NCI-H226 (cell line): ENCODE measurements around the gene MUCL1.
"Not testable (repeated sequence)": the region's sequence is repeated elsewhere in the genome, so short reads cannot be mapped to it uniquely, and the experiment has no call there.

ENCODE experiments used
- DNase-seq: peaks from one replicate; pipeline ENCODE4 v3.0.0-alpha.2; 2015

Gene MUCL1, protein sequence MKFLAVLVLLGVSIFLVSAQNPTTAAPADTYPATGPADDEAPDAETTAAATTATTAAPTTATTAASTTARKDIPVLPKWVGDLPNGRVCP

DNA sequence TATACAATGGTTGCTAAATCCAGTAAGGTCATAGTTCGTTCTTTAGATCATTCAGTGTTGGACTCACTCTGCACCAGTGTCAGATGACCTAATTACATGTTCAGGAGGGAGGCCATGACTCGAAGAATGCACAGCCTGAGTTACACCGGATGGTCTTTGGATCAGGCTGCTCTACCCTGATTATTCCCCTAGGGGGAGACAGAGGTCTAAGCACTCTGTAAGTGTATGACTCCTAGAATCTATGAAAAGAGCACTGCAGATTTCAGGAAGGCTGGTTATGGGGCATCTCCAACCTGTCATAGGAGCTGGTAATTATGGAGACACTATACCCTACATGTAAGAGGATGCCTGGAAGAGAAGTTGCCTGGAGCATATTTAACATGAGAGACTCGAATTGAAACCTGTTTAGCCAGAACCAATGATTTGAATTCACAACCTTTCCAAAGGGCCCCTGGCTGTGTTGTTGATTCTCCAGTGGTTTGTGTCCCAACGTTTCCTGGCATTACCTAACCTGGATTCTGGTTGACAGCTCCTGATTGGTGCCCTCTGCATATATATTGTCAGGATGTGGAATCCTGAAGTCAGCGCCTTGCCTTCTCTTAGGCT lies at the start of gene MUCL1:
Gene MUCL1 (plus strand): TSS at position 584 of the 606 bp plus-strand sequence. CDS start 67 bp downstream, outside the sequence.
- DNase-seq: peak; percentile 20

DNA sequence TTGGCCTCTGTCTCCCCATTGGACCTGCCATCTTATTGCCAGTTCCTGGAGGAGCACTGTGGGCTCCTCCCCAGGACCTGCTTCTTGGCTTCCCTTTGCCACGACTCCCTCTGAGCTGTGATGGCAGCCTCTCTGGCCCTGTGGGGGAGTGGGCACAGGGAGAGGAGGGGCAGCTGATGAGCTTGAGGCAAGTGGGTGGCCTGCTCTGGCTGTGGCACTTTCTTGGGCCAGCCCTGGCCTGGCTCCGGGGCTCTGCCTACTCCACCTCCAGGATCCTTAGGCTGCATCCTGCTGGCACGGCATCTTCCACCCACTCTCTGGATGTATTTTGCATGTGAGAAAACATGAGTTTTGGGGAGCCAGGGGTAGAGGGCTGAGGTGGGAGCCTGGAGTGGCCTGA lies 32.6 kb upstream of the MUCL1 start:
- no peak for DNase-seq

DNA sequence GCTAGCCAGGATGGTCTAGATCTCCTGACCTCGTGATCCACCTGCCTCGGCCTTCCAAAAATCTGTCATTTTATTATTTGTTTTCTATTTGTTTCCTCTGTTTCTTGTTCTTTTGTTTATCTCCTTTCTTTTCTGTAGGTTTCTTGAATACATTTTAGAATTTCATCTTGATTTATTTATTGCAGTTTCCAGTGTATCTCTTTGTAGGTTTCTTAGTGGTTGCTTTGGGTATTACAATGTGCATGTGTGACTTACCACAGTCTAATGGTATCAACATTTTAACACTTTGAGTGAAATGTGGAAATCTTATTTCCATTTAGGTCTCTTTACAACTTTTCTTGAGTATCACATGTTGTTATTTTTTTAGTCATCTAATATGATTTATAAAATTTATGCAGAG lies 29.9 kb upstream of the MUCL1 start:
- no peak for DNase-seq

DNA sequence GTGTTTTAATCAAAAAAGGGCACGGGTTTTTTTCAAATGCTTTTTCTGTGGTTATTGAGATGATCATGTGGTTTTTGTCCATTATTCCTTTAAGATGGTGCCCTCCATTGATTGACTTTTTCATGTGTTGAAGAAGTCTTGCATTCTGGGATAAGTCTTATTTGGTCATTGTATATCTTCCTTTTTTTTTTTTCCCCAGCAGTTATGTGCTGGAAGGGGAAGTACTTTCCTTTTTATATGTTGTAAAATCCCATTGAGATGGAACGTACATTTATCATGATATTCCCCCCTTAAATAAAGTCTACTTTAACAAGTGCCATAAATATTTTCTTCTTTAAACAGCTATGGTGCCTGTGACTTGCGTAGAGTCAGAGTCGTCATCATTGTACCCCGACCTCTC lies 24.8 kb upstream of the MUCL1 start:
- DNase-seq: no peak

DNA sequence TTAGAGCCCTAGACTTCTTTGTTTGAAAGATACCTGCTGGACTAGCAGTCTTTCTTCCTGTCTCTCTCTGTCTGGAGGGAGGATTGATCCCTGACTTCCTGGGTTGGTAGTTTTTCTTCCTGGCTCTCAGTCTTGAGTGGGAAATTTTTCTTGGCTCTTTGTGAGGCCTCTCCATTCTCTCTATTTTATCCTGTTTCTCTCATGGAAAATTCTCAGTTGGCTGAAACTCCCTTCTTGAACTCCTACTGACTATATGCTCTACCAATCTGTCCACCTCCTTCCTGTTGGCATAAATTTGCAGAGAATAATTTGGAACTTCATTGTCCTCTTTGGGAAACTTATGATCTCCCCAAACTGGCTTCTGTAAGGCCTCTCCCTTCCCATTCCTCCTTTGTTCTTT lies 24.1 kb upstream of the MUCL1 start:
- no peak for DNase-seq

DNA sequence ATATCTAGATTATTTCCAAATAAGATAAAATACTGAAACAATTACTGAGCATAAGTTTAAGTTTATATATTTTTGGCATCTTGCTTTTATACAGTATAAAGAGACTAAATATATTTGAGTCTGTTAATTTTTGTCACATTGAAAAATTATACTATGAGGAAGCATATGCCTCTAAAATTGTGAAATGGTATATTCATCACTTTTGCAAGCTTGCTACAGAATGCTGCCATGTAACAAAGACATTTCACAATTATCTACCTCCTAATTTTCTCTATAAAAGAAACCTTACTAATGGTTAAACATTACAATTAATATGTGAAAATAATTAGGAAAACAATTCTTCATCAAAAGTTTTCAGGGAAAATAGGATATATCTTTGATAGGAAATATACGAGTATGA lies 22.7 kb upstream of the MUCL1 start:
- no peak for DNase-seq

DNA sequence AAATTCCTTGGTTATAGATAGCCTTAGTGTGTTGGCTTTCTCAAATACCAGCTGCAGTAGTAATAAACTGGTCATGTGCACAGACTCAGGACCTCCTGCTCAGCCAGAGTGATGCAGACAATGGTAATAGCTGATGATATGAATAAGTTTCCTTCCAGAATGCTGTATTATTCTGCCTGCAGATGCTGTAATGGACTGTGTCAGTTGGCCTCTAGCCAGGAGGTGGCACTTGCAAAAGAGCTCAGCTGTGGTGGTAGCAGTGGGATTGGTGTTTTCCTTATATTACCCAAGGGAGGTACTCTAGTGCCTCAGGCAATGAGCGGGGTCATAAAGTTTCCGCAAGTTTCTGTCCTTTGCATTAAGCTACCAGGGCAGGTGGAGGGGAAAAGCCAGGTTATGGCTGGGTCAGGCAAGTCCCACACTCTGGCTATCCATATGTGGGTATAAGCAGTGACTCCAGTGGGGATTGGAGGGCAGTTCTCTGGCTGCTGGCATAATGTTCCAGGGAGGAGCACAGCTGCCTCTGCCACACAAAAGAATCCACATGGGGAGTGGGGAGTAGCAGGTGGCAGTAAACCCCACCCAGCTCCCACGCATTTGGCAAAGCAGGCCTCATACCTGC lies 14.0 kb upstream of the MUCL1 start:
- DNase-seq: no peak

DNA sequence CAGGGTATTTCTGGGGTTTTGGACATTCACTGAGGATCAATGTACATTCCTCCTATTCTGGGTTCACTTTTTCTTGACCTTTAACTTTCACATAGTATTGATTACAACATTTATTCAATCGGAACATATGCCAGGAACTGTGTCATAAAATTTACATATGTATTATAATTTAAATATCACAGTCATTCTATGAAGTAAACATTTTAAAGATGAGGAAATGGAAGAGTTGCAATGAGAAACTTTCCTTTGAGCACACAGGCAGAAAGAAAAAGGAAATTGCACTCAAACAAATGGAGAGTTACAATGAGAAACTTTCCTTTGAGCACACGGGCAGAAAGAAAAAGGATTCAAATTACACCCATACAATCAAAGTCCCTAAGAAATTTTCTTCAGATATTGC lies 3.1 kb downstream of the MUCL1 start:
- no peak for DNase-seq

DNA sequence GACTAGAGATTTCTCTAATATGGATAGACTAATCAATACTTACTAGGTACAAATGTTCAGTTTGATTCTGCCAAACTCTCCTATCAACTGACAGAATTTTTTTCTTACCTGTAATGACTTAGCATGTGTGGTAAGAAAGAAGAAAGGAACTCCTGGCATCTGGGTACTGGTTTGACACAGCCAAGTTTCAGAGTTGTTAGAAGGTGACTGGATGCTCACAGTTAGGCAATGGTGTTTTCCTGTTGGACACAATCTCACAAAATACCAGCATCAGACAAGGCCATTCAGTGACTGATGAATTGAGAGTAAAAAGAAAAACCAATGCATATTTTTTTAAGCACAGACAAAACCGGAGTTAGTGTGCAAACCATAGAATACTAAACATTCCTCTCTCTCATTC lies 4.2 kb downstream of the MUCL1 start:
- no peak for DNase-seq

DNA sequence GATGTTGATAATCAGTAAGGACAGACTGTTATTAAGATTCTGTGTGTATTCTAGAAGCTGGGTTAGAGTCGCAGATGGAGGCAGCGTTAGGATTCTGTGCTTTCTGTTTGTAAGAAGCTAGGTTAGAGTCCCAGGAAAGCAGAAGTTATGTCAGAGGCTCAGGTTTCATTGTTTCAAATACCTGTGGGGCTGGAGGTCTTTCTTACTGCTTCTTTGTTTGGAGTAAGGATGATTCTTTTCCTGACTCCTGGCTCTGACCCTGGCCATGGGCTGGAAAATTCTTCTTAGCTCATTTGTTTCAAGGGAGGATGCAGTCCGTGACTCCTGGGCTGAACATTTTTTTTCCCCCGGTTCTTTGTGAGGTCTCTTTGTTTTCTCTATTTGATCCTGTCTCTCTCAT lies 5.2 kb downstream of the MUCL1 start:
- DNase-seq: no peak

DNA sequence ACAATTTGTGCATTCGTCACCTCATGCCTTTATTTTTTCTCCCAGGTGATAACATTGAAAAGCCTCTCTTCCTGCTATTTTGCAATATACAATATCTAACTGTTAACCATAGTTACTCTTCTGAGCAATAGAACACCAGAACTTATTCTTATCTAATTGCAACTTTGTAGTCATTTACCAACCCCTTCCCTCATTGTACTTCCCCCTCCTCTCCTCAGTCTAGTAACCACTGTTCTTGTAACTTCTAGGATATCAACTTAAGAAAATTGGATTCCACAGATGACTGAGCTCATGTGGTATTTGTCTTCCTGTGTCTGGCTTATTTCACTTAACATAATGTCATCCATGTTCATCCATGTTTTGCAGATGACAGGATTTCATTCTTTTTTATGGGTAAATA lies 7.6 kb downstream of the MUCL1 start:
- DNase-seq: no peak

DNA sequence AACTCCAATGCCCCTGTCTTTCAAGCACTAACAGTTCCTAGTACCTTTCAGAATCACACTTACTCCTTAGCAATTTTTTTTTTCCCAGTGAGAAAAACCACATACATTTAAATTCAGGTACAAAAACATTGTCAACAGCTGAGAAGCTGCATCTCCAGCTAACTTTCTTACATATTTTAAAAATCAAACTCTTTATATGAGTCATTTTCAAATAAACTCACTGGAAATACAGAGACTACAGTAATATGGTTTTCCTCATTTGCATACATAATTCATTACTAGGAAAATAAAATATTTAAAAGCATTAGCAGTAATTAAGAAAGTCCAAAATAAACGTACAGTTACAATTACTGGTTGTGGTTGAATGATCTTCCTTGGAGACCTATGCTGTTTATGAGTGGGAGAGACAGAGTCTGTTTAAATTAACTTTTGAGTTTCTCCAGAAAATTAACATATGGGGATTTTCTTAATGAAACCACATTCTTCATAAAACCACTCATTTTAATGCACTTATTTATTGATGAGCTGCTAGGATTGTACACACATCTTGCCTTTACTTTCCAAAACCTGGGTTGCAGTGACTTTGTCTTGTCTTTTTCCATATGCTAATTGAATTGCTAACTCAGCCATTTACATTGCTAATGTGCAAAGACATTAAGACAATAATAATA lies 9.8 kb downstream of the MUCL1 start:
- no peak for DNase-seq

DNA sequence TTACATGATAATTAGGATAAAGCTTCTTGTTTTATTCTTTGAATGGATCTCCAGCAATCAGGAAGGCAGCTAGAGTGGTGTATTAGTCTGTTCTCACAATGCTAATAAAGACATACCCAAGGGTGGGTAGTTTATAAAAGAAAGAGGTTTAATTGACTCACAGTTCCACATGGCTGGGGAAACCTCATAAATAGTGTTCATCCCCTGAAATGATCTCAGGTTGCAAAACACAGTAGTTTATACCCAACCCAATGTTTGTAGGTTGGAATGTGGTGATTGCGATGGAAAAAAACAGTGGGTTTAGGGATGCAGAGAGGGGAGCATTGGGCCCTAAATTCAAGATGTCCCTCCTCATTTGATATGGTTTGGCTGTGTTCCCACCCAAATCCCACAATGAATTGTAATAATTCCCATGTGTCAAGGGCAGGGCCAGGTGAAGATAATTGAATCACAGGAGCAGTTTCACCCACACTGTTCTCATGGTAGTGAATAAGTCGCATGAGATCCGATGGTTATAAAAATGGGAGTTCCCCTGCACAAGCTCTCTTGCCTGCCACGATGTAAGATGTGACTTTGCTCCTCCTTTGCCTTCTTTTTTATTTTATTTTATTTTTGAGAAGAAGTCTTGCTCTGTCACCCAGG lies 11.5 kb downstream of the MUCL1 start:
- no peak for DNase-seq

DNA sequence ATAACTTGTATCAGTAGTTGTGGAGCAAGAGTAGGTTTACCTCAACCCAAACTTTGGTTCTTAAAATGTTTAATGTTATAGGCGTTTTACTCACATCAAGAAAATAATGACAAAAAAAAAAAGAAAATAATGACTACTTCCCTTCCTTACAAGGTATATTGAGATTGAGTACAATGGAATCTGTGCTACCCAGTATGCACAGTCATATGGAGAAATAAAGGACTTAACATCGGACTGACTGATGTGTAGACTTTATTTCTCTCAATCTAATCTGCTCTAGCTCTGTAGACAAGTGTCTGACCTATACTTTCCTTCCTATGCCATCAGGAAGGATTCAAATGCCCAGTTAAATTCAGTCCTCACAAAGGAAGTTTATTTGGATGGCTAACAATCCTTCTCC lies 14.4 kb downstream of the MUCL1 start:
- no peak for DNase-seq

DNA sequence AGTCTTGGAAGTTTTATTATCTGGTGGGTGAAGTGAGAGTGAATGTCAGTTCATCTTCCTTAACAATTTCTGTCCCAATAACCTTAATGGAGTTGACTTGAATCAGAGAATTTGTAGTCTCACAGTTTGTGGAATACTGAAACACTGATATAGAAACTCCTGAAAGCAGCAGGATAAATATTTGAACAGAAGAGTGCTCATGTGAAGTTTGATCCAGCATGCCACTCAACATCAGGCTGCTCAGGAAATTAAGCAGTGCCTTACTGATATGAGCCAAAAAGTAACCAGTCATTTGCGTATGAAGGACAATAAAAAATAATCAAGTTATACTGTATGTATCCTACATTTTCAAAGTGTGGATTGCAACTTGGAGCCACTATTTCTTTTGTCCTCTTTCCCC lies 15.7 kb downstream of the MUCL1 start:
- no peak for DNase-seq

DNA sequence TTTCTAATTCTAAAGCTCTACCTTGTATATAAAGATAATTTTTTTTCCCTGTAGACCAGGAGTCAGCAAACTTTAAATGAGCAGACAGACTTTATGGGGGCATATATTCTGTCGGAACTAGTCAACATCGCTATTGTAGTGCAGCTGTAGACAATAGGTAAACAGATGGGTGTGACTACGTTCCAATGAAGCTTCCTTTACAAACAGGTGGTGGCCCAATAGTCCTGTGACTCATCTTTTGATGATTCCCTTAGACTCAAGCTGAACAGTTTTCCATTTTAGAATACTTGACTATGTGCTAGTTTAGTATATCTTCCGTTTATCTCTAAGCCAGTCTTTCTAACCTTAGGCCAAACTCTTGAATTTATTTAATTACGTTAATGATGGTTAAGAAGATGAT lies 16.3 kb downstream of the MUCL1 start:
- DNase-seq: no peak

DNA sequence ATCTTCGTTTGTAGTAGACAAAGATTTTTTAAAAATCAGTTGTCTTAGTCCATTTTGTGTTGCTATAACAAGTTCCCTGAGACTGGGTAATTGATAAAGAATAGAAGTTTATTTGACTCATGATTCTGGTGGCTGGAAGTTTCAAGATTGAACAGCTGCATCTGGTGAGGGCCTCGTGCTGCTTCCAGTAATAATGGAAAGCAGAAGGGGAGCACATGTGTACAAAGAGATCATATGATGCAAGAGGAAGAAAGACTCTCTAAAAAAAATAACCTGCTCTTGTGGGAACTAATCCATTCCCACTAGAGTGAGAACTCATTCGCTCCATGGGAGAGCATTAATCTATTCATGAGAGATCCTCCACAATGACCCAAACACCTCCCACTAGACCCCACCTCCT lies 24.8 kb downstream of the MUCL1 start:
- no peak for DNase-seq

DNA sequence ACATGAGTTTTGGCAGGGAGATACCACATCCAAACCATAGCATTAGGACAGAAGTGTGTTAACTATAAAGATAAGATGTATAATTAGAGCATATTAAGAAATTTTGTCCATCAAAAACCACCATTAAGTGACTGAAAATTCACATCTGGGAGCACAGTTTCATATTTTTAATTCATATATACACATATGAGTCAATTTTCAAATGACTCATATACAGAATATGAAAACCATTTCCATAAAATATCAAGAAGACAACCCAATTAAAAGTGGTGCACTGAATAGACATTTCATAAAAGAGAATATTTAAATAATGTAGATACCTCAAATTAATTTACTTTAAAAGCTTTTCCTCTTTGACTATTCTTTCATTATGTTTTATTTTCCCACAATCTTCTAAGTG lies 25.3 kb downstream of the MUCL1 start:
- DNase-seq: no peak

DNA sequence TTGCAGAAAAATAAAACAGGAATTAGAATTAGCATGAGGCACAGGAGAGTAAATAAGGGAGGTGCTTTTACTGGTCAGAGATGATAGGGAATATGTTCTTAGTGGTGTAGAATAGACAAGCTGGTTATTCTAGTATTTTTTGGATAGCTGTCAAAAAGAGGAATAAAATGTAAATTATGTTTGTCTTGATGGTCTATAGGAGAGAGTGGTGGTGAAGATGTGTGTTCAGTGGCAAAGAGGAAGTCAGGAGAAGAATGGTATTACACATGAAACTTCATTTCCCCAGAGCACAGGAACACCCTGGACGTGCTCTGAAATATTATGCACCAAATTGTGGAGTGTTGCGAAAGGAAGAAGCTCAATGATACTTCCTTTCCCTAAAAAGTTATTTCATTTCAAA lies 27.8 kb downstream of the MUCL1 start:
- DNase-seq: no peak

DNA sequence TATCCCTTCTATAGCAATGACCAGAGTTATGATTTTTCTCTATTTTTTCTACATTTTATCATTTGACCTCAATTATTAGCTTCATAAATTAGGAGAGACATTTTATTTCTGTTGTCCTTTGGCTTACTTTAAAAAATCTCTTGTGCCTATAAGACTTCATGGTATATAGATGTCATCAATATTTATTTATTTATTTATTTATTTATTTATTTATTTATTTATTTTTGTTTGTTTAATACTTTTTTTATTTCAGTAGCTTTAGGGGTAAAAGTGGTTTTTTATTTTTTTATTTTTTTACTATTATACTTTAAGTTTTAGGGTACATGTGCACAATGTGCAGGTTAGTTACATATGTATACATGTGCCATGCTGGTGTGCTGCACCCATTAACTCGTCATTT lies 28.3 kb downstream of the MUCL1 start:
- not testable (repeated sequence) for DNase-seq

DNA sequence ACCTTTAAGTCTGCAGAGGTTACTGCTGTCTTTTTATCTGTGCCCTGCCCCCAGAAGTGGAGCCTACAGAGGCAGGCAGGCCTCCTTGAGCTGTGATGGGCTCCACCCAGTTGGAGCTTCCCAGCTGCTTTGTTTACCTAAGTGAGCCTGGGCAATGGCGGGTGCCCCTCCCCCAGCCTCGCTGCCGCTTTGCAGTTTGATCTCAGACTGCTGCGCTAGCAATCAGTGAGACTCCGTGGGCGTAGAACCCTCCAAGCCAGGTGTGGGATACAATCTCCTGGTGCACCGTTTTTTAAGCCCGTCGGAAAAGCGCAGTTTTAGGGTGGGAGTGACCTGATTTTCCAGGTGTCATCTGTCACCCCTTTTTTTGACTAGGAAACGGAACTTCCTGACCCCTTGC lies 34.1 kb downstream of the MUCL1 start:
- not testable (repeated sequence) for DNase-seq

DNA sequence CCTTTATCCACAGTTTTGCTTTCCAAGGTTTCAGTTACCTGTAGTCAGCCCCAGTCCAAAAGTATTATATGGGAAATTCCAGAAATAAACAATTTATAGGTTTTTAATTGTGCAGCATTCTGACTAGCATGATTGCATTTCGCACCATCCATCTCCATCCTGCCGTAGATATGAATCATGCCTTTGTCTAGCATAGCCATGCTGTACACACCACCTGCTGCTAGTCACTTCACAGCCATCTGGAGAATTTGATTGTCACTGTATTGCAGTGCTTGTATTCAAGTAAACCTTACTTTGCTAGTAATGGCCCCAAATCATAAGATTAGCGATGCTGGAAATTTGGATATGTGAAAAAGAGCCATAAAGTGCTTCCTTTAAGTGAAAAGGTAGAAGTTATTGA lies 36.0 kb downstream of the MUCL1 start:
- no peak for DNase-seq

DNA sequence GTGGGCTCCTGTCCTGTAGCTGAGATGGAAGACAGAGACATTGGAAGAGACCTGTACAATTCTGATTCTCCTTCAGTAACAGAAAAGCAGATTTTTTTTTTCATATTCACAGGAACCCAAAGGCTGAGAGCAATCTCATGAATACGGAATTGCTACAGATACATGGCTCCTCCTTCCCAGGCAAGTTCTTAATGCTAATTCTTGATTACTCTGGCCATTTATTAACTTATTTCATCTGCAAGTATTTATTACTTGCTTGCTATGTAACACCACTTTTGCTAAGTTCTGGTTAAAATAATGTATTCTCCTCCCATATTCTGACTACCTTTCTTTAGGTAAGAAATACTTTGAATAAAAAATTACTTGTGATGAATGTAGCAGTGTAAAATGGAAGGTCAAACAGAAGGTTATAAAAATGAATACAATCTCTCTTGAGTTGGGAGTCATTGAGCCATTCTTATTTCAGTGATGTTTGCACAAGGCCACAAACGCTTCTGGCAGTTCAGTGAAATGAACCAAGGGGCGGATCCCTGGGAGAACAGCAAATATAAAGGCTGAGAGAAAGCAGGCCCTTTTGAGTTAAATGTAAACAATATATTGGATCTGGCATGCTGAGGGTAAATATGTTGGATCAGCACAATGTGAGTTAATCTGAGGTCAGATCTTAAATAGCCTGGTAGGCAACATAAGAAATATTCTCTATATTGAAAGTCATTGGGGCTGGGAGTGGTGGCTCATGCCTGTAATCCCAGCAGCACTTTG lies 37.6 kb downstream of the MUCL1 start:
- no peak for DNase-seq
